Liver (tissue), 9 donors: ENCODE results near the gene AGR2. TPM values are rescaled to one million over a fixed set of nuclear protein-coding genes. Genes with fewer than 3 reads are reported as not detected.

Source experiments
- DNase-seq: peaks from one replicate; pipeline ENCODE4 v3.0.0-alpha.2; 2017; ENCODE audit warnings: low spot score
- H3K27ac ChIP-seq, 2 donors: one replicate each; pipeline ENCODE4 v1.7.0; 2013; ENCODE audit warnings: inconsistent platforms in 2 of 2, low read length in 2 of 2, control low read depth in 1 of 2, low read depth in 1 of 2, mild to moderate bottlenecking in 1 of 2
- H3K27me3 ChIP-seq, 4 donors: one replicate each; pipeline versions ENCODE4 v1.6.1 to v1.7.0; 2013; ENCODE audit warnings: low read length in 3 of 4, inconsistent platforms in 1 of 4, mild to moderate bottlenecking in 1 of 4, moderate library complexity in 1 of 4; ENCODE audit not compliant: control insufficient read depth in 4 of 4, insufficient read depth in 4 of 4
- H3K36me3 ChIP-seq, 4 donors: one replicate each; pipeline versions ENCODE4 v1.6.1 to v1.7.0; 2013; ENCODE audit warnings: low read length in 3 of 4, mild to moderate bottlenecking in 3 of 4, low read depth in 1 of 4, moderate library complexity in 1 of 4; ENCODE audit not compliant: control insufficient read depth in 4 of 4, insufficient read depth in 3 of 4
- H3K4me1 ChIP-seq, 4 donors: one replicate each; pipeline versions ENCODE4 v1.6.1 to v1.7.0; 2013; ENCODE audit warnings: low read length in 3 of 4, mild to moderate bottlenecking in 3 of 4, moderate library complexity in 1 of 4; ENCODE audit not compliant: control insufficient read depth in 4 of 4, insufficient read depth in 4 of 4
- H3K4me3 ChIP-seq, 3 donors: one replicate each; pipeline versions ENCODE4 v1.6.1 to v1.7.0; 2013; ENCODE audit warnings: low read length in 3 of 3, control low read depth in 1 of 3, low read depth in 1 of 3, mild to moderate bottlenecking in 1 of 3
- H3K9ac ChIP-seq, 2 donors: one replicate each; pipeline ENCODE4 v1.7.0; 2013; ENCODE audit warnings: low read length in 2 of 2, mild to moderate bottlenecking in 2 of 2, moderate library complexity in 2 of 2, control low read depth in 1 of 2, low read depth in 1 of 2
- H3K9me3 ChIP-seq, 4 donors: one replicate each; pipeline versions ENCODE4 v1.6.1 to v1.7.0; 2013; ENCODE audit warnings: low read length in 3 of 4; ENCODE audit not compliant: control insufficient read depth in 4 of 4
- EGR1 ChIP-seq, 2 donors: IDR thresholded peaks; 2 replicates each; pipeline ENCODE4 v1.6.1; 2016 to 2018; ENCODE audit warnings: antibody characterized with exemption in 2 of 2, low read depth in 2 of 2
- FOXA1 ChIP-seq: IDR thresholded peaks from 2 replicates; pipeline ENCODE4 v1.6.1; 2016; ENCODE audit warnings: antibody characterized with exemption
- FOXA2 ChIP-seq: IDR thresholded peaks from 2 replicates; pipeline ENCODE4 v1.6.1; 2016; ENCODE audit warnings: antibody characterized with exemption
- GABPA ChIP-seq, 2 donors: IDR thresholded peaks in 1 of 2; conservative IDR thresholded peaks in 1 of 2; 2 replicates each; pipeline ENCODE4 v1.6.1; 2016; ENCODE audit warnings: antibody characterized with exemption in 2 of 2, mild to moderate bottlenecking in 1 of 2, moderate library complexity in 1 of 2
- HNF4G ChIP-seq: IDR thresholded peaks from 2 replicates; pipeline ENCODE4 v1.6.1; 2016; ENCODE audit warnings: antibody characterized with exemption
- JUND ChIP-seq, 2 donors: IDR thresholded peaks; 2 replicates each; pipeline ENCODE4 v1.6.1; 2016; ENCODE audit warnings: antibody characterized with exemption in 2 of 2
- RAD21 ChIP-seq, 2 donors: IDR thresholded peaks; 2 replicates each; pipeline ENCODE4 v1.6.1; 2016; ENCODE audit warnings: antibody characterized with exemption in 2 of 2, mild to moderate bottlenecking in 2 of 2
- RXRA ChIP-seq, 2 donors: IDR thresholded peaks; 2 replicates each; pipeline ENCODE4 v1.6.1; 2017 to 2018; ENCODE audit warnings: antibody characterized with exemption in 2 of 2, mild to moderate bottlenecking in 1 of 2
- SP1 ChIP-seq: IDR thresholded peaks from 2 replicates; pipeline ENCODE4 v1.6.1; 2018; ENCODE audit warnings: antibody characterized with exemption, mild to moderate bottlenecking
- TAF1 ChIP-seq: conservative IDR thresholded peaks from 2 replicates; pipeline ENCODE4 v1.6.1; 2016; ENCODE audit warnings: antibody characterized with exemption, mild to moderate bottlenecking
- WGBS: extraction: QIAGEN DNeasy Blood & Tissue Kit; methylation state at CpG from one replicate; pipeline ENCODE4 v1.1.7; 2013; 5-methylcytosine and 5-hydroxymethylcytosine counted together
- polyA plus RNA-seq, 2 donors: library from polyadenylated mRNA; stranded (reverse) in 1 of 2; unstranded in 1 of 2; fragments of 200-250 nt in 1 of 2; fragments of >200 nt in 1 of 2; fragmentation: Nextera tagmentation in 1 of 2; extraction: Ambion mirVana in 1 of 2; gene quantifications; one replicate each; pipeline versions ENCODE4 v1.2.1 to v1.2.3, GENCODE V29; 2013 to 2015
- total RNA-seq, 2 donors: library from RNA; depleted of rRNA; stranded (reverse); fragments of >200 nt; gene quantifications; one replicate each; pipeline ENCODE4 v1.2.3, GENCODE V29; 2014
- TF ChIP-seq, protein P1 (sequence below): IDR thresholded peaks from 2 replicates; pipeline ENCODE4 v1.6.1; 2016; ENCODE audit warnings: antibody characterized with exemption, mild to moderate bottlenecking
- TF ChIP-seq, protein P2 (sequence below): IDR thresholded peaks from 2 replicates; pipeline ENCODE4 v1.6.1; 2016; ENCODE audit warnings: antibody characterized with exemption
- TF ChIP-seq, protein P3 (sequence below): fragments of 150-350 bp; IDR thresholded peaks from 2 replicates; pipeline ENCODE4 v1.5.1; 2017; ENCODE audit warnings: improper control_type of control experiment, low read depth, low read length; ENCODE audit not compliant: missing input control
- donor health status: healthy.
- donor health status: healthy.
- donor health status: healthy.
- donor health status: healthy.
- donor health status: healthy.

AGR2 gene
- total and polyA plus RNA-seq, 4 donors = 0.37 to 0.45 TPM; not detected in 2

DNA sequence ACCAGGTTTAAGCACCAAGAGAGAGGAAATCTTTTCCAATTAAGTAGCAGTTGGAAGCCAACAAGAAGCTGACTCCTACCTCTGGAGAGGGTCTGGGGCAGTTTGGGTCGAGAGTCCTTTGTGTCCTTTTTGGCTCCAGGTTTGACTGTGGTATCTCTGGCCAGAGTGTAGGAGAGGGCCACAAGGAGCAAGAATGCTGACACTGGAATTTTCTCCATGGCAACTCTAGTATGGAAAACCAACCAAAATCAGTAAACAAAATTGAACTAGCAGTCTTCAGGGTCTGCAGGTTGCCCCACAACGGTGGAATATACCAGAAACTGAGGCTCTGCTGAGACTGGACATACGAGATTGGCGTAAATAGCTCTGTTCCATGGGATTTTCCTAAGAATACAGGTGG, 3.2 kb downstream of the AGR2 start (continued):
- TF ChIP-seq FOXA2 = no peak
- no peak for TF ChIP-seq RXRA (IDR thresholded peaks at IDR 0.05)
- no peak for TF ChIP-seq GABPA (IDR thresholded peaks at IDR 0.05 in 1 of 2, conservative IDR thresholded peaks at IDR 0.05 in 1 of 2)

DNA sequence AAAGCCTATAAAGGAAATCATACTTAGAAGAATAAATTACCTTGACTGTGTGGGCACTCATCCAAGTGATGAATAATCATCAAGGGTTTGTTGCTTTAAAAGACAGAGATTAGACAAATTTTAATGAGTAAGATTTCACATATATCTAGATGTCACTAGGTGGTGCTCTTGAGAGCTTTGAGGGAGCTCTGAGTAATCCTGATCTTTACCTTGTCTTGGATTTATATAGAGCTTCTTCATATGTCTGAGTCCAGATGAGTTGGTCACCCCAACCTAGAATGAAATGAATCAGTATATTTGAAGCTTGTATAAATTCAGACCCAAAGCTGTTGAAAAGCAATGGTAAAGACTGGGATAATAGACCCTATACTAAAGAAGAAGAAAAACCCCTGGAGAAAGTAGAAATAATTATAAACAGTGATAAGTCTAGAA, 3.7 kb downstream of the AGR2 start:
- H3K27ac ChIP-seq = no peak overlapping the region
- no peak for DNase-seq

GRCh38 chr7:16795624-16796023, 9.2 kb downstream of the AGR2 start:
- no peaks in the 10 kb centered on the region for H3K9me3 ChIP-seq
- H3K36me3 ChIP-seq = no peaks in the 10 kb centered on the region
- no peak overlapping the region for H3K4me3 ChIP-seq
- H3K9ac ChIP-seq = no peak overlapping the region
- H3K4me1 ChIP-seq = no peaks in the 10 kb centered on the region
- no peak overlapping the region for H3K27ac ChIP-seq
- no peak for TF ChIP-seq FOXA1
- TF ChIP-seq SP1 = no peak
- TF ChIP-seq, protein P1, sequence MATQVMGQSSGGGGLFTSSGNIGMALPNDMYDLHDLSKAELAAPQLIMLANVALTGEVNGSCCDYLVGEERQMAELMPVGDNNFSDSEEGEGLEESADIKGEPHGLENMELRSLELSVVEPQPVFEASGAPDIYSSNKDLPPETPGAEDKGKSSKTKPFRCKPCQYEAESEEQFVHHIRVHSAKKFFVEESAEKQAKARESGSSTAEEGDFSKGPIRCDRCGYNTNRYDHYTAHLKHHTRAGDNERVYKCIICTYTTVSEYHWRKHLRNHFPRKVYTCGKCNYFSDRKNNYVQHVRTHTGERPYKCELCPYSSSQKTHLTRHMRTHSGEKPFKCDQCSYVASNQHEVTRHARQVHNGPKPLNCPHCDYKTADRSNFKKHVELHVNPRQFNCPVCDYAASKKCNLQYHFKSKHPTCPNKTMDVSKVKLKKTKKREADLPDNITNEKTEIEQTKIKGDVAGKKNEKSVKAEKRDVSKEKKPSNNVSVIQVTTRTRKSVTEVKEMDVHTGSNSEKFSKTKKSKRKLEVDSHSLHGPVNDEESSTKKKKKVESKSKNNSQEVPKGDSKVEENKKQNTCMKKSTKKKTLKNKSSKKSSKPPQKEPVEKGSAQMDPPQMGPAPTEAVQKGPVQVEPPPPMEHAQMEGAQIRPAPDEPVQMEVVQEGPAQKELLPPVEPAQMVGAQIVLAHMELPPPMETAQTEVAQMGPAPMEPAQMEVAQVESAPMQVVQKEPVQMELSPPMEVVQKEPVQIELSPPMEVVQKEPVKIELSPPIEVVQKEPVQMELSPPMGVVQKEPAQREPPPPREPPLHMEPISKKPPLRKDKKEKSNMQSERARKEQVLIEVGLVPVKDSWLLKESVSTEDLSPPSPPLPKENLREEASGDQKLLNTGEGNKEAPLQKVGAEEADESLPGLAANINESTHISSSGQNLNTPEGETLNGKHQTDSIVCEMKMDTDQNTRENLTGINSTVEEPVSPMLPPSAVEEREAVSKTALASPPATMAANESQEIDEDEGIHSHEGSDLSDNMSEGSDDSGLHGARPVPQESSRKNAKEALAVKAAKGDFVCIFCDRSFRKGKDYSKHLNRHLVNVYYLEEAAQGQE = no peak
- no peak for TF ChIP-seq GABPA (IDR thresholded peaks at IDR 0.05 in 1 of 2, conservative IDR thresholded peaks at IDR 0.05 in 1 of 2)
- TF ChIP-seq TAF1 = no peak
- TF ChIP-seq HNF4G = no peak
- H3K27me3 ChIP-seq = peaks cover 0 to 8% (median 0%) of the 10 kb centered on the region in 4 donors
- no peak for DNase-seq
- 72% methylated on average over 6 of the region's 6 CpGs for WGBS

More for the DNA sequence above, 3.7 kb downstream of the AGR2 start:
- H3K4me1 ChIP-seq = no peaks in the 10 kb centered on the region
- H3K36me3 ChIP-seq = no peaks in the 10 kb centered on the region
- H3K9me3 ChIP-seq = no peaks in the 10 kb centered on the region
- H3K27me3 ChIP-seq = peaks cover 0 to 8% (median 0%) of the 10 kb centered on the region in 4 donors
- no peak overlapping the region for H3K9ac ChIP-seq
- TF ChIP-seq, protein P2, sequence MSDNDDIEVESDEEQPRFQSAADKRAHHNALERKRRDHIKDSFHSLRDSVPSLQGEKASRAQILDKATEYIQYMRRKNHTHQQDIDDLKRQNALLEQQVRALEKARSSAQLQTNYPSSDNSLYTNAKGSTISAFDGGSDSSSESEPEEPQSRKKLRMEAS = no peak
- TF ChIP-seq FOXA1 = no peak
- TF ChIP-seq RXRA (IDR thresholded peaks at IDR 0.05) = no peak
- TF ChIP-seq RAD21 (IDR thresholded peaks at IDR 0.05) = peak; percentile 66 to 68
- TF ChIP-seq, protein P3, sequence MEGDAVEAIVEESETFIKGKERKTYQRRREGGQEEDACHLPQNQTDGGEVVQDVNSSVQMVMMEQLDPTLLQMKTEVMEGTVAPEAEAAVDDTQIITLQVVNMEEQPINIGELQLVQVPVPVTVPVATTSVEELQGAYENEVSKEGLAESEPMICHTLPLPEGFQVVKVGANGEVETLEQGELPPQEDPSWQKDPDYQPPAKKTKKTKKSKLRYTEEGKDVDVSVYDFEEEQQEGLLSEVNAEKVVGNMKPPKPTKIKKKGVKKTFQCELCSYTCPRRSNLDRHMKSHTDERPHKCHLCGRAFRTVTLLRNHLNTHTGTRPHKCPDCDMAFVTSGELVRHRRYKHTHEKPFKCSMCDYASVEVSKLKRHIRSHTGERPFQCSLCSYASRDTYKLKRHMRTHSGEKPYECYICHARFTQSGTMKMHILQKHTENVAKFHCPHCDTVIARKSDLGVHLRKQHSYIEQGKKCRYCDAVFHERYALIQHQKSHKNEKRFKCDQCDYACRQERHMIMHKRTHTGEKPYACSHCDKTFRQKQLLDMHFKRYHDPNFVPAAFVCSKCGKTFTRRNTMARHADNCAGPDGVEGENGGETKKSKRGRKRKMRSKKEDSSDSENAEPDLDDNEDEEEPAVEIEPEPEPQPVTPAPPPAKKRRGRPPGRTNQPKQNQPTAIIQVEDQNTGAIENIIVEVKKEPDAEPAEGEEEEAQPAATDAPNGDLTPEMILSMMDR = peak; percentile 24
- TF ChIP-seq HNF4G = no peak
- TF ChIP-seq FOXA2 = no peak
- TF ChIP-seq EGR1 (IDR thresholded peaks at IDR 0.05; ENCODE audit: low read depth in 2 of 2) = no peak
- TF ChIP-seq JUND (IDR thresholded peaks at IDR 0.05) = no peak
- no peak overlapping the region for H3K4me3 ChIP-seq
